Measurements from ENCODE around the gene GDPD5. TPM values are rescaled to one million over a fixed set of nuclear protein-coding genes. Genes with fewer than 3 reads are reported as not detected.

GDPD5 gene
- total and polyA plus RNA-seq, 2 donors (not counting 1 experiment from before 2014, with no cell fraction given): 2.5 to 3.1 TPM

GRCh38 chr11:75518771-75519653 is 6.7 kb downstream of the GDPD5 start:
- H4K20me1 ChIP-seq (ENCODE audit: control insufficient read depth, extremely low read depth, insufficient read depth, low read length): no peaks in the 10 kb centered on the region
- no peak overlapping the region for H3K4me2 ChIP-seq (ENCODE audit: extremely low read depth, insufficient read depth, low read length)
- no peak overlapping the region for H3K4me3 ChIP-seq (replicated peaks in 1 of 4; ENCODE audit: control extremely low read depth in 1 of 4, insufficient read depth in 1 of 4, low read depth in 3 of 4, low read length in 4 of 4)
- TF ChIP-seq CTCF (conservative IDR thresholded peaks at IDR 0.05 in 1 of 2, IDR thresholded peaks at IDR 0.05 in 1 of 2; ENCODE audit: low read depth in 1 of 2, low read length in 2 of 2): no peak
- no peak overlapping the region for H2AFZ ChIP-seq (ENCODE audit: low read length)
- no peak overlapping the region for H3K9ac ChIP-seq (ENCODE audit: insufficient read depth, low read length)
- H3K79me2 ChIP-seq (ENCODE audit: control insufficient read depth, insufficient read depth, low read length): no peaks in the 10 kb centered on the region
- no peak for DNase-seq (ENCODE audit: low read depth in 2 of 2)
- no peaks in the 10 kb centered on the region for H3K36me3 ChIP-seq (ENCODE audit: control insufficient read depth, insufficient read depth, low read length)
- no peaks in the 10 kb centered on the region for H3K9me3 ChIP-seq (ENCODE audit: control insufficient read depth, insufficient read depth, low read depth, low read length)
- peaks cover 8% of the 10 kb centered on the region for H3K27me3 ChIP-seq (ENCODE audit: control insufficient read depth, insufficient read depth, low read length)
- H3K27ac ChIP-seq (ENCODE audit: insufficient read depth, low read length): no peak overlapping the region
- H3K4me1 ChIP-seq (ENCODE audit: control insufficient read depth, extremely low read depth, insufficient read depth, low read length): no peaks in the 10 kb centered on the region

GRCh38 chr11:75518204-75518549 is 7.6 kb downstream of the GDPD5 start:
- Histone ChIP-seq H3K4me1 (ENCODE audit: control insufficient read depth, extremely low read depth, insufficient read depth, low read length) (no peaks in the 10 kb centered on the region), H3K36me3 (ENCODE audit: control insufficient read depth, insufficient read depth, low read length) (no peaks in the 10 kb centered on the region), H3K27me3 (ENCODE audit: control insufficient read depth, insufficient read depth, low read length) (peaks cover 2% of the 10 kb centered on the region), H3K27ac (ENCODE audit: insufficient read depth, low read length) (no peak overlapping the region), H3K4me2 (ENCODE audit: extremely low read depth, insufficient read depth, low read length) (no peak overlapping the region), H3K9me3 (ENCODE audit: control insufficient read depth, insufficient read depth, low read depth, low read length) (no peaks in the 10 kb centered on the region), H2AFZ (ENCODE audit: low read length) (no peak overlapping the region), H3K79me2 (ENCODE audit: control insufficient read depth, insufficient read depth, low read length) (no peaks in the 10 kb centered on the region), H3K4me3 (replicated peaks in 1 of 4; ENCODE audit: control extremely low read depth in 1 of 4, insufficient read depth in 1 of 4, low read depth in 3 of 4, low read length in 4 of 4) (no peak overlapping the region), H3K9ac (ENCODE audit: insufficient read depth, low read length) (no peak overlapping the region), H4K20me1 (ENCODE audit: control insufficient read depth, extremely low read depth, insufficient read depth, low read length) (no peaks in the 10 kb centered on the region)
- TF ChIP-seq EZH2 (IDR thresholded peaks at IDR 0.05; ENCODE audit: low read length, missing control alignments) (no peak), CTCF (conservative IDR thresholded peaks at IDR 0.05 in 1 of 2, IDR thresholded peaks at IDR 0.05 in 1 of 2; ENCODE audit: low read depth in 1 of 2, low read length in 2 of 2) (no peak)
- DNase-seq (ENCODE audit: low read depth in 2 of 2): no peak

GRCh38 chr11:75516886-75517285 is 8.9 kb downstream of the GDPD5 start:
- peaks cover 2% of the 10 kb centered on the region for H3K27me3 ChIP-seq (ENCODE audit: control insufficient read depth, insufficient read depth, low read length)
- no peak for TF ChIP-seq CTCF (conservative IDR thresholded peaks at IDR 0.05 in 1 of 2, IDR thresholded peaks at IDR 0.05 in 1 of 2; ENCODE audit: low read depth in 1 of 2, low read length in 2 of 2)
- no peak for TF ChIP-seq EZH2 (IDR thresholded peaks at IDR 0.05; ENCODE audit: low read length, missing control alignments)

More at GRCh38 chr11:75516886-75517285, 8.9 kb downstream of the GDPD5 start:
- Histone ChIP-seq H3K27ac (ENCODE audit: insufficient read depth, low read length) (no peak overlapping the region), H3K4me3 (replicated peaks in 1 of 4; ENCODE audit: control extremely low read depth in 1 of 4, insufficient read depth in 1 of 4, low read depth in 3 of 4, low read length in 4 of 4) (no peak overlapping the region), H3K9me3 (ENCODE audit: control insufficient read depth, insufficient read depth, low read depth, low read length) (no peaks in the 10 kb centered on the region), H3K9ac (ENCODE audit: insufficient read depth, low read length) (no peak overlapping the region), H4K20me1 (ENCODE audit: control insufficient read depth, extremely low read depth, insufficient read depth, low read length) (no peaks in the 10 kb centered on the region), H3K36me3 (ENCODE audit: control insufficient read depth, insufficient read depth, low read length) (no peaks in the 10 kb centered on the region), H3K79me2 (ENCODE audit: control insufficient read depth, insufficient read depth, low read length) (no peaks in the 10 kb centered on the region), H3K4me2 (ENCODE audit: extremely low read depth, insufficient read depth, low read length) (no peak overlapping the region), H2AFZ (ENCODE audit: low read length) (no peak overlapping the region), H3K4me1 (ENCODE audit: control insufficient read depth, extremely low read depth, insufficient read depth, low read length) (no peaks in the 10 kb centered on the region)
- DNase-seq (ENCODE audit: low read depth in 2 of 2): no peak

All from fibroblast of lung (primary cell).